HCT116 (cell line): ENCODE measurements around the gene TMEM51. TPM values are rescaled to one million over a fixed set of nuclear protein-coding genes. Genes with fewer than 3 reads are reported as not detected.

Experiments
- ATAC-seq: fragments of 200-7000 bp; cut with Tn5 transposase; 2 replicates; pipeline ENCODE4 v1.9.1; 2020; ENCODE audit warnings: mild to moderate bottlenecking, moderate library complexity
- BruUV-seq: library from RNA; stranded (reverse); fragments of 400-500 nt; replicated peaks from 2 replicates; lab custom pipeline; 2021; lab: Mats Ljungman, UMichigan
- CTCF ChIA-PET: fragments of 300-600 bp; sonication (Branson Sonifier 250); formaldehyde crosslinking; loops from one replicate; lab custom pipeline; 2021; ENCODE audit warnings: antibody characterized with exemption; lab: Charles Lee
- POLR2A ChIA-PET: fragments of 300-600, 350-600 bp; sonication (Branson Sonifier 250); formaldehyde crosslinking; loops from one replicate; lab custom pipeline; 2021; ENCODE audit warnings: antibody characterized with exemption; lab: Charles Lee
- RAD21 ChIA-PET, 2 experiments: fragments of 300-600 bp; sonication (Branson Sonifier 250); formaldehyde crosslinking; loops; one replicate each; lab custom pipeline; 2023; ENCODE audit warnings: low total read pairs in 2 of 2; ENCODE audit not compliant: uncharacterized antibody in 2 of 2, unreplicated experiment in 2 of 2, low non-redundant PET in 1 of 2; lab: Charles Lee
- DNase-seq: peaks from one replicate; pipeline ENCODE4 v3.0.0-alpha.2; 2010; ENCODE audit warnings: low read depth, low spot score
- H2AFZ ChIP-seq: fragments of 200-600 bp; shearing (Covaris generic), sonication (generic); 2 replicates; pipeline ENCODE4 v1.6.1; 2017; ENCODE audit warnings: low read depth, mixed run types, mixed read lengths, antibody characterized with exemption, low read length; ENCODE audit not compliant: poor library complexity, severe bottlenecking
- H3K27ac ChIP-seq: 2 replicates; pipeline ENCODE4 v1.5.1; 2012; ENCODE audit warnings: low read depth, low read length
- H3K27me3 ChIP-seq: fragments of 200-600 bp; sonication (generic); 2 replicates; pipeline ENCODE4 v1.6.1; 2016; ENCODE audit warnings: mixed run types, low read length, mixed read lengths; ENCODE audit not compliant: insufficient read depth
- H3K36me3 ChIP-seq, 2 experiments: fragments of 200-500 bp in 1 of 2; fragments of 200-600 bp in 1 of 2; sonication (Bioruptor generic) in 1 of 2; sonication (generic) in 1 of 2; 2 replicates each; pipeline versions ENCODE4 v1.5.1 to v1.6.1; 2014 to 2016; ENCODE audit warnings: low read length in 2 of 2, inconsistent platforms in 1 of 2, mixed read lengths in 1 of 2, mixed run types in 1 of 2; ENCODE audit not compliant: insufficient read depth in 2 of 2, control insufficient read depth in 1 of 2
- H3K4me1 ChIP-seq, 2 experiments: fragments of 200-600 bp in 1 of 2; sonication (generic) in 1 of 2; 2 replicates each; pipeline versions ENCODE4 v1.5.1 to v1.6.1; 2012 to 2017; ENCODE audit warnings: low read length in 2 of 2, inconsistent platforms in 1 of 2, mild to moderate bottlenecking in 1 of 2, mixed read lengths in 1 of 2, mixed run types in 1 of 2, moderate library complexity in 1 of 2; ENCODE audit not compliant: insufficient read depth in 2 of 2, control insufficient read depth in 1 of 2
- H3K4me2 ChIP-seq: fragments of 200-600 bp; sonication (generic); 2 replicates; pipeline ENCODE4 v1.6.1; 2017; ENCODE audit warnings: mixed run types, low read length, mixed read lengths
- H3K4me3 ChIP-seq, 2 experiments: fragments of 200-600 bp in 1 of 2; sonication (generic) in 1 of 2; replicated peaks in 1 of 2; 2 replicates each; pipeline ENCODE4 v1.5.1; 2011 to 2016; ENCODE audit warnings: low read length in 2 of 2, control low read depth in 1 of 2, low read depth in 1 of 2, mild to moderate bottlenecking in 1 of 2, mixed read lengths in 1 of 2, mixed run types in 1 of 2
- H3K79me2 ChIP-seq: fragments of 200-600 bp; sonication (generic); 2 replicates; pipeline ENCODE4 v1.6.1; 2017; ENCODE audit warnings: mild to moderate bottlenecking, mixed run types, low read length, moderate library complexity, mixed read lengths; ENCODE audit not compliant: insufficient read depth
- H3K9ac ChIP-seq: fragments of 200-600 bp; sonication (generic); 2 replicates; pipeline ENCODE4 v1.6.1; 2016; ENCODE audit warnings: low read length, mixed read lengths
- H3K9me2 ChIP-seq: fragments of 200-600 bp; sonication (generic), shearing (Covaris generic); 2 replicates; pipeline ENCODE4 v1.6.1; 2017; ENCODE audit warnings: mixed run types, mild to moderate bottlenecking, moderate library complexity; ENCODE audit not compliant: insufficient read depth
- H3K9me3 ChIP-seq, 2 experiments: fragments of 200-500 bp in 1 of 2; fragments of 200-600 bp in 1 of 2; sonication (Bioruptor generic) in 1 of 2; sonication (generic) in 1 of 2; 2 replicates each; pipeline ENCODE4 v1.6.1; 2014 to 2017; ENCODE audit warnings: low read length in 2 of 2, mixed read lengths in 2 of 2, inconsistent platforms in 1 of 2, low read depth in 1 of 2, mild to moderate bottlenecking in 1 of 2, mixed run types in 1 of 2, moderate library complexity in 1 of 2; ENCODE audit not compliant: control insufficient read depth in 1 of 2, insufficient read depth in 1 of 2
- H4K20me1 ChIP-seq: fragments of 200-600 bp; sonication (generic), shearing (Covaris generic); 2 replicates; pipeline ENCODE4 v1.6.1; 2017; ENCODE audit warnings: mixed run types, mild to moderate bottlenecking, moderate library complexity; ENCODE audit not compliant: insufficient read depth
- ATF3 ChIP-seq: IDR thresholded peaks from 2 replicates; pipeline ENCODE4 v1.6.1; 2012
- CEBPB ChIP-seq: IDR thresholded peaks from 2 replicates; pipeline ENCODE4 v1.6.1; 2012; ENCODE audit warnings: low read depth
- ELF1 ChIP-seq: IDR thresholded peaks from 2 replicates; pipeline ENCODE4 v1.6.1; 2012; ENCODE audit warnings: low read depth, borderline replicate concordance
- EZH2 ChIP-seq: fragments of 200-600 bp; sonication (generic); IDR thresholded peaks from 2 replicates; pipeline ENCODE4 v1.6.1; 2017; ENCODE audit warnings: antibody characterized with exemption, mixed run types
- EZH2phosphoT487 ChIP-seq: fragments of 200-600 bp; IDR thresholded peaks from 2 replicates; pipeline ENCODE4 v1.6.1; 2018; ENCODE audit warnings: antibody characterized with exemption, borderline replicate concordance
- FOSL1 ChIP-seq: IDR thresholded peaks from 2 replicates; pipeline ENCODE4 v1.6.1; 2012; ENCODE audit warnings: low read depth
- JUND ChIP-seq: IDR thresholded peaks from 2 replicates; pipeline ENCODE4 v1.6.1; 2012
- SIN3A ChIP-seq: IDR thresholded peaks from 2 replicates; pipeline ENCODE4 v1.6.1; 2012; ENCODE audit warnings: low read depth
- SP1 ChIP-seq: IDR thresholded peaks from 2 replicates; pipeline ENCODE4 v1.6.1; 2012; ENCODE audit warnings: low read depth
- SRF ChIP-seq: IDR thresholded peaks from 2 replicates; pipeline ENCODE4 v1.6.1; 2012; ENCODE audit warnings: low read depth
- TCF7L2 ChIP-seq: IDR thresholded peaks from 2 replicates; pipeline ENCODE4 v1.7.0; 2011; ENCODE audit warnings: borderline replicate concordance, inconsistent platforms; ENCODE audit not compliant: insufficient read depth, insufficient read length; ENCODE audit errors: extremely low read depth
- YY1 ChIP-seq: IDR thresholded peaks from 2 replicates; pipeline ENCODE4 v1.6.1; 2011; ENCODE audit warnings: low read length, low read depth, moderate library complexity, mild to moderate bottlenecking; ENCODE audit not compliant: insufficient replicate concordance; ENCODE audit errors: extremely low read depth
- intact Hi-C: fragments of 100-400 bp; cut with micrococcal nuclease; formaldehyde crosslinking; loops from 2 replicates; pipeline ENCODE4 v1.10.0; 2022
- total RNA-seq: library from RNA; stranded (reverse); gene quantifications from one replicate; pipeline ENCODE4 v1.2.1, GENCODE V29; 2021; ENCODE audit not compliant: unreplicated experiment
- TF ChIP-seq, protein P1 (sequence below): IDR thresholded peaks from 2 replicates; pipeline ENCODE4 v1.6.1; 2011; ENCODE audit warnings: mild to moderate bottlenecking, low read length, moderate library complexity; ENCODE audit not compliant: insufficient replicate concordance; ENCODE audit errors: extremely low read depth
- TF ChIP-seq, protein P2 (sequence below), 3 experiments: fragments of 200-600 bp in 1 of 3; sonication (generic) in 1 of 3; IDR thresholded peaks in 2 of 3; conservative IDR thresholded peaks in 1 of 3; 2 replicates each; pipeline ENCODE4 v1.5.1; 2012 to 2017; ENCODE audit warnings: low read depth in 2 of 3, low read length in 2 of 3, antibody characterized with exemption in 1 of 3, borderline replicate concordance in 1 of 3, control low read depth in 1 of 3, mild to moderate bottlenecking in 1 of 3, mixed read lengths in 1 of 3, mixed run types in 1 of 3, moderate library complexity in 1 of 3; ENCODE audit not compliant: insufficient read depth in 1 of 3

TMEM51 gene
- total RNA-seq, 1 experiment from 2014 or later: 16.6 TPM

GRCh38 chr1:15153184-15153841 lies at the start of gene TMEM51 (continued):
- TF ChIP-seq, protein P1, sequence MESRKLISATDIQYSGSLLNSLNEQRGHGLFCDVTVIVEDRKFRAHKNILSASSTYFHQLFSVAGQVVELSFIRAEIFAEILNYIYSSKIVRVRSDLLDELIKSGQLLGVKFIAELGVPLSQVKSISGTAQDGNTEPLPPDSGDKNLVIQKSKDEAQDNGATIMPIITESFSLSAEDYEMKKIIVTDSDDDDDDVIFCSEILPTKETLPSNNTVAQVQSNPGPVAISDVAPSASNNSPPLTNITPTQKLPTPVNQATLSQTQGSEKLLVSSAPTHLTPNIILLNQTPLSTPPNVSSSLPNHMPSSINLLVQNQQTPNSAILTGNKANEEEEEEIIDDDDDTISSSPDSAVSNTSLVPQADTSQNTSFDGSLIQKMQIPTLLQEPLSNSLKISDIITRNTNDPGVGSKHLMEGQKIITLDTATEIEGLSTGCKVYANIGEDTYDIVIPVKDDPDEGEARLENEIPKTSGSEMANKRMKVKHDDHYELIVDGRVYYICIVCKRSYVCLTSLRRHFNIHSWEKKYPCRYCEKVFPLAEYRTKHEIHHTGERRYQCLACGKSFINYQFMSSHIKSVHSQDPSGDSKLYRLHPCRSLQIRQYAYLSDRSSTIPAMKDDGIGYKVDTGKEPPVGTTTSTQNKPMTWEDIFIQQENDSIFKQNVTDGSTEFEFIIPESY: peak; percentile 4
- TF ChIP-seq ELF1: no peak
- TF ChIP-seq SIN3A: peak; percentile 38
- no peak for TF ChIP-seq SRF
- TF ChIP-seq EZH2phosphoT487: no peak

DNA sequence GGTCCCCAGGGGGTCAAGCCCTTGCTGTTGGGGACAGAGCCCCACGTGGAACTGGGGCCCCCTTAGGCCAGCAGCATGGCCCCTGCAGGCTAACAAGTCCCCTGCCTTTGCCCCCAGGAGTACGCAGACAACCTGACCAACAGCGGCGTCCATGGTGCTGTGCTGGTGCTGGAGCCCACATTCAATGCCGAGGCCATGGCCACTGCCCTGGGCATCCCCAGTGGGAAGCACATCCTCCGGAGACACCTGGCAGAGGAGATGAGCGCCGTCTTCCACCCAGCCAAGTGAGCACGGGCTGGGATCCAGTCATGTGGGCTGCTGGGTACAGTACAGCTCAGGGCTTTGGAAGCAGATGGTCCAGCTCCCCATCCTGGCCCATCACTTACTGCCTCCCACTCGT lies 49.6 kb upstream of the TMEM51 start:
- Histone ChIP-seq H3K4me1 (no peaks in the 10 kb centered on the region), H3K36me3 (no peaks in the 10 kb centered on the region), H3K79me2 (no peaks in the 10 kb centered on the region), H3K27me3 (peaks cover 12% of the 10 kb centered on the region; the same call in 1 of the 2 replicates), H4K20me1 (no peaks in the 10 kb centered on the region), H3K9me2 (no peaks in the 10 kb centered on the region), H3K9me3 (peaks cover 3 to 7% of the 10 kb centered on the region in 2 experiments; a peak in 1 of 4 replicates), H2AFZ (no peak overlapping the region), H3K4me3 (no peak overlapping the region), H3K9ac (no peak overlapping the region), H3K4me2 (no peak overlapping the region), H3K27ac (no peak overlapping the region)
- BruUV-seq: no TSS peak
- CTCF ChIA-PET: no interaction called here
- DNase-seq (no peak), ATAC-seq (no peak)
- intact Hi-C loops: loop anchor here (10.0 kb wide), 2 partner anchors 329 to 539 kb away; no protein-coding TSS in a partner anchor
- POLR2A ChIA-PET: no interaction called here
- RAD21 ChIA-PET: no interaction called here
- TF ChIP-seq, protein P2, sequence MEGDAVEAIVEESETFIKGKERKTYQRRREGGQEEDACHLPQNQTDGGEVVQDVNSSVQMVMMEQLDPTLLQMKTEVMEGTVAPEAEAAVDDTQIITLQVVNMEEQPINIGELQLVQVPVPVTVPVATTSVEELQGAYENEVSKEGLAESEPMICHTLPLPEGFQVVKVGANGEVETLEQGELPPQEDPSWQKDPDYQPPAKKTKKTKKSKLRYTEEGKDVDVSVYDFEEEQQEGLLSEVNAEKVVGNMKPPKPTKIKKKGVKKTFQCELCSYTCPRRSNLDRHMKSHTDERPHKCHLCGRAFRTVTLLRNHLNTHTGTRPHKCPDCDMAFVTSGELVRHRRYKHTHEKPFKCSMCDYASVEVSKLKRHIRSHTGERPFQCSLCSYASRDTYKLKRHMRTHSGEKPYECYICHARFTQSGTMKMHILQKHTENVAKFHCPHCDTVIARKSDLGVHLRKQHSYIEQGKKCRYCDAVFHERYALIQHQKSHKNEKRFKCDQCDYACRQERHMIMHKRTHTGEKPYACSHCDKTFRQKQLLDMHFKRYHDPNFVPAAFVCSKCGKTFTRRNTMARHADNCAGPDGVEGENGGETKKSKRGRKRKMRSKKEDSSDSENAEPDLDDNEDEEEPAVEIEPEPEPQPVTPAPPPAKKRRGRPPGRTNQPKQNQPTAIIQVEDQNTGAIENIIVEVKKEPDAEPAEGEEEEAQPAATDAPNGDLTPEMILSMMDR (IDR thresholded peaks at IDR 0.05 in 2 of 3, conservative IDR thresholded peaks at IDR 0.05 in 1 of 3; ENCODE audit: borderline replicate concordance in 1 of 3, insufficient read depth in 1 of 3, low read depth in 2 of 3, low read length in 2 of 3): no peak
- TF ChIP-seq SP1 (no peak), FOSL1 (no peak), JUND (no peak), TCF7L2 (no peak), CEBPB (no peak), YY1 (no peak), ATF3 (no peak), EZH2 (no peak)
